ENCODE measurements around the gene KRT2. TPM values are rescaled to one million over a fixed set of nuclear protein-coding genes. Genes with fewer than 3 reads are reported as not detected.

The KRT2 gene
- total RNA-seq, 1 donor from 2014 or later, result not detected

GRCh38 chr12:52676163-52676562, 24.2 kb upstream of the KRT2 start:
- H3K4me3 Mint-ChIP-seq, result no peak overlapping the region
- ChIA-PET CTCF (no interaction called here), POLR2A (no interaction called here)
- intact Hi-C loops (cut with micrococcal nuclease), result no loop called here
- H3K36me3 Mint-ChIP-seq (ENCODE audit: low read depth), result no peaks in the 10 kb centered on the region
- H3K27ac Mint-ChIP-seq, result no peak overlapping the region
- ATAC-seq (ENCODE audit: low read depth) (no peak), DNase-seq (no peak)
- H3K9me3 Mint-ChIP-seq, result no peaks in the 10 kb centered on the region
- TF ChIP-seq CTCF (IDR thresholded peaks at IDR 0.05), result no peak
- no peaks in the 10 kb centered on the region for H3K4me1 Mint-ChIP-seq
- peaks cover 8% of the 10 kb centered on the region for H3K27me3 Mint-ChIP-seq

- DNase-seq (no peak), ATAC-seq (ENCODE audit: low read depth) (no peak)
- Mint-ChIP-seq H3K9me3 (no peaks in the 10 kb centered on the region), H3K27ac (no peak overlapping the region), H3K36me3 (ENCODE audit: low read depth) (no peaks in the 10 kb centered on the region), H3K4me3 (no peak overlapping the region), H3K27me3 (peaks cover 10% of the 10 kb centered on the region), H3K4me1 (no peaks in the 10 kb centered on the region)
- intact Hi-C loops (cut with micrococcal nuclease), result no loop called here
- CTCF ChIA-PET, result no interaction called here
- TF ChIP-seq CTCF (IDR thresholded peaks at IDR 0.05), result no peak
- POLR2A ChIA-PET, result no interaction called here
These were observed 23.3 kb upstream of the KRT2 start for GRCh38 chr12:52675301-52675701.

- Mint-ChIP-seq H3K4me3 (no peak overlapping the region), H3K9me3 (no peaks in the 10 kb centered on the region), H3K36me3 (ENCODE audit: low read depth) (no peaks in the 10 kb centered on the region), H3K27me3 (peaks cover 8% of the 10 kb centered on the region), H3K4me1 (no peaks in the 10 kb centered on the region), H3K27ac (no peak overlapping the region)
- intact Hi-C loops (cut with micrococcal nuclease), result no loop called here
- DNase-seq (no peak), ATAC-seq (ENCODE audit: low read depth) (no peak)
- ChIA-PET CTCF (no interaction called here), POLR2A (no interaction called here)
- no peak for TF ChIP-seq CTCF (IDR thresholded peaks at IDR 0.05)
These were observed 22.4 kb upstream of the KRT2 start for GRCh38 chr12:52674433-52674775.

GRCh38 chr12:52673713-52674432, 21.9 kb upstream of the KRT2 start:
- Mint-ChIP-seq H3K27me3 (peaks cover 8% of the 10 kb centered on the region), H3K27ac (no peak overlapping the region), H3K36me3 (ENCODE audit: low read depth) (no peaks in the 10 kb centered on the region), H3K9me3 (no peaks in the 10 kb centered on the region), H3K4me3 (no peak overlapping the region), H3K4me1 (no peaks in the 10 kb centered on the region)
- no peak for TF ChIP-seq CTCF (IDR thresholded peaks at IDR 0.05)
- POLR2A ChIA-PET, result no interaction called here
- DNase-seq (no peak), ATAC-seq (ENCODE audit: low read depth) (no peak)
- CTCF ChIA-PET, result no interaction called here
- intact Hi-C loops (cut with micrococcal nuclease), result no loop called here

- H3K27me3 Mint-ChIP-seq, result peaks cover 8% of the 10 kb centered on the region
- H3K9me3 Mint-ChIP-seq, result no peaks in the 10 kb centered on the region
- DNase-seq (no peak), ATAC-seq (ENCODE audit: low read depth) (no peak)
- ChIA-PET CTCF (no interaction called here), POLR2A (no interaction called here)
- no peaks in the 10 kb centered on the region for H3K4me1 Mint-ChIP-seq
- H3K4me3 Mint-ChIP-seq, result no peak overlapping the region
- TF ChIP-seq CTCF (IDR thresholded peaks at IDR 0.05), result no peak
- intact Hi-C loops (cut with micrococcal nuclease), result no loop called here
- no peaks in the 10 kb centered on the region for H3K36me3 Mint-ChIP-seq (ENCODE audit: low read depth)
- H3K27ac Mint-ChIP-seq, result no peak overlapping the region
These were observed 21.2 kb upstream of the KRT2 start for GRCh38 chr12:52673217-52673616.

Measured in activated B cell treated with CpG ODN at 0.5 μM for 24 hours (primary cell).